Smooth muscle cell of the brain vasculature (primary cell): Measurements from ENCODE around the gene PRR15L.

Experiments used
- DNase-seq: peaks from one replicate; pipeline ENCODE4 v3.0.0-alpha.2; 2012; ENCODE audit warnings: low read depth, low spot score

The PRR15L gene

DNA sequence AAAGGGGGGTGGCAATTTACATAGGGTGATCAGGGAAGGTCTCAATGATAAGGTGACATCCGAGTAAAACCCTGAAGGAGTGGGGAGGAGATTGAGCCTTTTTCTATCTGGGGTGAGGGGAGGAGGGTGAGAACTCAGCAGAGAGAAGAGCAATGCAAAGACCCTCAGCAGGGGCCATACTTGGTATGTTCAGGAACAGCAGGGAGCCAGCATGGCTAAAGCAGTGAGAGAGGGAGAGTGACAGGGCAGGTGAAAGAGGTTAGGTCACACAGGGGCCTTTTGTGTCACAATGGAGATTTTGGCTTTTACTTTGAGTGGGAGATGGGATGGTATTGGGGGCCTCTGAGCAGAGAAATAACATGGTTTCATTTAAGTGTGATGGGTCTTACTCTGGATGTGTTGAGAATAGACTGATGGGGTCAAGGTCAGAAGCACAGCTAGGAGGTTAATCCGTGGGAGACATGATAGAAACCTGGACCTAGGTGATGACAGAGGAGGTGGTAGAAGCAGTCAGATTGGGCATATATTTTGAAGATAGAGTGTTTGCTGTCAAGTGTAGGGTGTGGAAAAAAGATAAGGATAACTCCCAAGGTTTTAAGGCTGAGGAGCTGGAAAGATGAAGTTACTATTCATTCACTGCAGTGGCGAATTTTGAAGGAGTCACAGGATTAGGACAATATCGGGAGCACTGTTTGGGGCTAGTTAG lies 55.5 kb downstream of the PRR15L start:
- DNase-seq = no peak
